NCI-H2029 treated with DMSO at 0.1 percent for 48 hours (cell line): Measurements from ENCODE around the gene PIMREG.

Source experiments
- DNase-seq: peaks from one replicate; lab custom pipeline; 2025; lab: John Stamatoyannopoulos, UW

PIMREG gene

GRCh38 chr17:6461792-6462524, 17.7 kb downstream of the PIMREG start:
- no peak for DNase-seq

GRCh38 chr17:6462692-6463091, 18.4 kb downstream of the PIMREG start:
- DNase-seq = no peak

- no peak for DNase-seq
Measured at GRCh38 chr17:6463616-6464445, 19.6 kb downstream of the PIMREG start.

GRCh38 chr17:6464446-6465041, 20.3 kb downstream of the PIMREG start:
- no peak for DNase-seq

GRCh38 chr17:6465206-6466003, 21.1 kb downstream of the PIMREG start:
- no peak for DNase-seq

GRCh38 chr17:6467567-6467966, 23.3 kb downstream of the PIMREG start:
- DNase-seq = no peak

GRCh38 chr17:6468051-6468790, 24.0 kb downstream of the PIMREG start:
- no peak for DNase-seq

- no peak for DNase-seq
Measured at GRCh38 chr17:6470146-6470718, 26.0 kb downstream of the PIMREG start.

GRCh38 chr17:6470751-6471521, 26.7 kb downstream of the PIMREG start:
- DNase-seq = no peak

GRCh38 chr17:6471531-6472465, 27.5 kb downstream of the PIMREG start:
- no peak for DNase-seq

GRCh38 chr17:6472517-6472916, 28.3 kb downstream of the PIMREG start:
- DNase-seq = no peak

GRCh38 chr17:6473128-6473767, 29.0 kb downstream of the PIMREG start:
- DNase-seq = no peak

GRCh38 chr17:6474376-6474775, 30.1 kb downstream of the PIMREG start:
- DNase-seq = no peak

- no peak for DNase-seq
Measured at GRCh38 chr17:6474906-6475305, 30.7 kb downstream of the PIMREG start.

GRCh38 chr17:6475411-6475810, 31.2 kb downstream of the PIMREG start:
- no peak for DNase-seq

- no peak for DNase-seq
Measured at GRCh38 chr17:6476076-6476809, 32.0 kb downstream of the PIMREG start.

- DNase-seq = no peak
Measured at GRCh38 chr17:6476810-6477179, 32.5 kb downstream of the PIMREG start.

GRCh38 chr17:6477831-6478383, 33.7 kb downstream of the PIMREG start:
- DNase-seq = no peak
